ENCODE results near the gene RIC8B.
A peak's percentile ranks its signal among the peaks of the same experiment; 100 is the strongest.
"Not testable (repeated sequence)": the region's sequence is repeated elsewhere in the genome, so short reads cannot be mapped to it uniquely, and the experiment has no call there.

The RIC8B gene

GRCh38 chr12:106902053-106902452 lies 127.6 kb downstream of the RIC8B start:
- DNase-seq (ENCODE audit: low spot score): no peak

DNA sequence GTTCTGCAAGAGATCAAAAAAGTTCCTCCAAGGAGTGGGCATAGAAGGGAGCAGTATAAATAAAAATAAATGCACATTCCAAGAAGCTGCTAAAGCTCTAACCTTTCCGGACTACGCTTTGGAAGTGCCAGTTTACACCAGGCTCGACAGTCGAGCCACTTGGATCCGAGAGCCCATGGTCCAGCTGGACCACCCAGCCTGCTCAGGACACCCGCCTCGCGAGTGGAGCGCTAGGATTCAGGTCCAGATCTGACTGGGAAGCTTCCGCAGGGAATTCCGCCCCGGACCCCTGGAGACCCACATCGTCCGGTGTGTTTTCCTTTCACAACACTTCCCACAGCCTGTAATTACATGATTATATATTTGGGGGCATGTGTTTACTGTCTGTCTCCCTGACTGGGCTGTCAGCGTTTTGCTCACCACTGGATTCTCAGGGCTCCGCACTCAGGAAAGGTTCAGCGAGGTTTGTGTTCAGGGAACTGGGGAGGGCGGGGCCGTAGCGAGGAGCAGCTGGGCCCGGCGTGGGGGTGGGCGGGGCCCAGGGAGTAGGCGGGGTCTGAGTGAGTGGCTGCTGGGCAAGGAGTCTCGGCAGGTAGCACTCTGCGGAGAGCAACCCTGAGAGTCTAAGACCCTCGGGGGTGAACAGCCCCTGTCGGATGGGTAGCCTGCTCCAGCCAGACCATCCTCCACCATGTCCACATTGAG lies 128.9 kb downstream of the RIC8B start:
- DNase-seq (ENCODE audit: low spot score): peak; percentile 80

- DNase-seq (ENCODE audit: low spot score): peak; percentile 33
Observed at GRCh38 chr12:106906715-106907114, 132.2 kb downstream of the RIC8B start.

- no peak for DNase-seq (ENCODE audit: low spot score)
Observed at GRCh38 chr12:106907411-106907810, 132.9 kb downstream of the RIC8B start.

GRCh38 chr12:106907846-106908245 lies 133.4 kb downstream of the RIC8B start:
- no peak for DNase-seq (ENCODE audit: low spot score)

DNA sequence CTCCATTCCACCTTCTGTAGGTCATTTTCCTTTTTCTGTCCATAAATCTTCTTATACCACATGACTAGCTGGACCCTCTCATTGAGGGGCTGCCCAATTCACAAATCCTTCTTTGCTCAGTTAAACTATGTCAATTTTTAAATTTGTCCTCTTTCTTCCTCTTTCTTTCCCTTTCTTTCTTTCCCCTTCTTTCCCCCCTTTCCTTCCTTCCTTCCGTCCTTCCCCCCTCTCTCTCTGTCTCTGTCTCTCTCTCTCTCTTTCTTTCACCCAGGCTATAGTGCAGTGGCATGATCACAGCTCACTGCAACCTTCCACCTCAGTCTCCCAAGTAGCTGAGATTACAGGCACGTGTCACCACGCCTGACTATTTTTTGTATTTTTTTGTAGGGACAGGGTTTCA lies 134.1 kb downstream of the RIC8B start:
- DNase-seq (ENCODE audit: low spot score): no peak

- DNase-seq (ENCODE audit: low spot score): no peak
Observed at GRCh38 chr12:106910202-106910601, 135.7 kb downstream of the RIC8B start.

DNA sequence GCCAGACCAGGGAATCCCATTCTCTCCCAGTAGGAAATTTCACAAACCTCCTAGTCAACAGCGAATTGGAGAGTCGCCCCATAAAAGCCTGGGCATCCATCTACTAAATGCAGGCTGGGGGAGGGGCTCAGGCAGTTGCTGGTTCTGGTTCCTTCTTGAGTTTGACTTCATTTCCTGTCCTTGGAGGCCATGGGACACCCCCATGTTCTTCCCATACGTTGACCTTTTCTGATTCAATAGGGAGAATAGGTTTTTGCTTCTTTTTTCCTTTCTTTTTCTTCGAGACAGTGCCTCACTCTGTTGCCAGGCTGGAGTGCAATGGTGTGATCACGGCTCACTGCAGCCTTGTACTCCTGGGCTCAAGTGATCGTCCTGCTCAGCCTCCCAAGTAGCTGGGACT lies 137.1 kb downstream of the RIC8B start:
- no peak for DNase-seq (ENCODE audit: low spot score)

GRCh38 chr12:106913456-106913855 lies 139.0 kb downstream of the RIC8B start:
- no peak for DNase-seq (ENCODE audit: low spot score)

DNA sequence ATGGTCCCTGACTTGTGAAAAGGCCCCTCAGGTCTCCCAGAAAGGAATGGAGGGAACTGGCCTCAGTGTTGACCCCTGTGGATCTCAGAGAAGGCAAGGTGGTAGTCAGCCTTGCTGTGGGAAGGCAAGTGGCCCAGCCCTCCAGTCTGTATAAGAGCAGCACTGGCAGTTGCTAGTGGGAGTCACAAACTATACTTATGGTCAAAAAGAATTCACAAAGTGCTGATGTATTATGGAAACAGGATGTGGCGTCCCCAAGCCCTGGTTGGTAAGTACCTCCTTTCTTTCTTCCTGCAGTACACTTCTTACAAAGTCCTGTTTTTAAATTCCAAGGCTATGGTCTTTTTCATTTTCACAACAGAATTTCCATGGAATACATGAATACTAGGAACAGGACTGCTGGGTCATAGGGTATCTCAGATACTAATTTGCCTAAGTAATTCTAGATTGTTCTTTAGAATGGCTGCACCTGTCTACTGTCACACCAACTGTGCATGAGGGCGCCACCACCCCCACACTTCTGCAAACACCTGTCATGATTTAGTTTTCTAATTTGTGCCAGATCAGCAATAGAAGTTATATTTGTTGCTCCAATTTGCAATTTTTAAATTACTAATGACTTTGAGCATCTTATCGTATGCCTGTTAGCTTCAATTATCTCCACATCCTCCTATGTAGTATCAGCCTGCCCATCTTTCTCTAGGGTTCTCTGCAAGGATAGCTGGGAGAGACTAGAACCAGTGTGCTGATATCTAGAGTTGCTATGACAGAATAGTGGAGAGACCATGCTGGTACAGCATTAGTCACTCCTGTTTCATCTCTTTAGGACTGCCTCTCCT lies 140.5 kb downstream of the RIC8B start:
- DNase-seq (ENCODE audit: low spot score): no peak

- no peak for DNase-seq (ENCODE audit: low spot score)
Observed at GRCh38 chr12:106915635-106916026, 141.1 kb downstream of the RIC8B start.

DNA sequence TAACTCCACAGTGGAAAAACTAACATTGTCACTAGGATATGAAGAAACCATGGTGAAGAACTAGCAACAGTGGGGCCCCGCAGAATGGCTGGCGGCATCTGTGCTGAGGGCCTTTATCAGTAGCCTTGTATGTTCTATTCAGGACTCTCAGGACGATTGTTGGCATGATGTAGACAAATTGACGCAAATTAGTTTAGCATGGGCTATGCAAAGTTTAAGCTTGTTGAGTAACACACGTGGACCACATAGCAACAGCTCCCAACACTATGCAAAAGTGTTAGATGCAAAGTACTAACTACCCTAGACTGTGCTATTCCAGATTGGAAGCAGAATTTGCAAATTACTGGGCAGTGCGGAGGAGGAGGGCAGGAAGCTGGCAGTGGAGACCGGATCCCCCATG lies 143.0 kb downstream of the RIC8B start:
- DNase-seq (ENCODE audit: low spot score): no peak

DNA sequence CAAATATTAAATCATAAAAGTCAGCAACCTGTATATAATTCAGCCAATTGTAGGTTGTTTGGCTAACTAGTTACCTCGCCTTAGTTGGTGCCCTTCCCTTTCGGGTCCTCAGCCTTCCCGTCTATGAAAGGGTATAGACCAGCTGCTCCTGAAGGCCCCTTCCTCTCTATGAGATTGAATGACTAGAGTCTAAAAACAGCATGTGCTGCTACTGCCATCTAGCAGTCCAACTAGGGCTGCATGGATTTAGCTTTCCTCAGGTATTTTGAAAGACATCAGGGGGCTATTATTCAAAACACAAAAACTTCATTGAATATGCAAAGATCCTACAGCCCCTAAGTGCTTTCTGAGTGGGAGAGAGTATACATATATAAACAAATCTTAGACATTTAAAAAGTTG lies 144.3 kb downstream of the RIC8B start:
- peak; percentile 69 for DNase-seq (ENCODE audit: low spot score)

GRCh38 chr12:106919910-106920544 lies 145.5 kb downstream of the RIC8B start:
- peak; percentile 55 for DNase-seq (ENCODE audit: low spot score)

DNA sequence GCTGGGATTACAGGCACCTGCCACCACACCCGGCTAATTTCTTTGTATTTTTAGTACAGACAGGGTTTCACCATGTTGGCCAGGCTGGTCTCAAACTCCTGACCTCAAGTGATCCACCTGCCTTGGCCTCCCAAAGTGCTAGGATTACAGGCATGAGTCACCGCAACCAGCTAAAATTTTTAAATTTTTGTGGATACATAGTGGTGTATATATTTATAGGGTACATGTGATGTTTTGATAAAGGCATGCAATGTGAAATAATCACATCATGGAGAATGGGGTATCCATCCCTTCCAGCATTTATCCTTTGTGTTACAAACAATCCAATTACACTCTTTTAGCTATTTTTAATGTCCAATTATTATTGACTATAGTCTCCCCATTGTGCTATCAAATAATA lies 147.5 kb downstream of the RIC8B start:
- DNase-seq (ENCODE audit: low spot score): not testable (repeated sequence)

DNA sequence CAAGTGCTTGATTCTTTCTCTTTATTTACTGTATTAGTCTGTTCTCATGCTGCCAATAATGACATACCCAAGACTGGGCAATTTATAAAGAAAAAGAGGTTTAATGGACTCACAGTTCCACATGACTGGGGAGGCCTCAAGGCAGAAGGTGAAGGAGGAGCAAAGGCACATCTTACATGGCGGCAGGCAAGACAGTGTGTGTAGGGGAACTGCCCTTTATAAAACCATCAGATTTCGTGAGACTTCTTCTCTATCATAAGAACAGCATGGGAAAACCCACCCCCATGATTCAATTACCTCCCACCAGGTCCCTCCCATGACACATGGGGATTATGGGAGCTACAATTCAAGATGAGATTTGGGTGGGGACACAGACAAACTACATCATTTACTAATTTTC lies 149.1 kb downstream of the RIC8B start:
- DNase-seq (ENCODE audit: low spot score): not testable (repeated sequence)

GRCh38 chr12:106924268-106924861 lies 149.9 kb downstream of the RIC8B start:
- no peak for DNase-seq (ENCODE audit: low spot score)

DNA sequence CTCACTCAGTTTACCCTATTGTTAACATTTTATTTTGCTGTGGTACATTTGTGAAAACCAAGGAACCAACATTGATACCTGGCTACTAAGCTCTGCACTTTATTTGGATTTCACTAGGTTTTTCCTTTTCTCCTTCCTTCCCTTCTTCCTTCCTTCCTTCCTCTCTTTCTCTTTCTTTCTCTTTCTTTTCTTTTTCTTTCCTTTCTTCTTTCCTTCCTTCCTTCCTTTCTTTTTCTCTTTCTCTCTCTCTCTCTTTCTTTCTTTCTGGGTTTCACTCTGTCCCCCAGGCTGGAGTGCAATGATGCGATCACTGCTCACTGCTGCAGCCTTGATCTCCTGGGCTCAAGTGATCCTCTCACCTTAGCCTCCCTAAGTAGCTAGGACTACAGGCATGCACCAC lies 152.2 kb downstream of the RIC8B start:
- DNase-seq (ENCODE audit: low spot score): no peak

GRCh38 chr12:106934277-106934676 lies 159.8 kb downstream of the RIC8B start:
- DNase-seq (ENCODE audit: low spot score): no peak

Measured in SK-N-DZ (cell line).